HG03196 (cell line): ENCODE results near the gene KIF21B.

Source experiments
- ATAC-seq: cut with Tn5 transposase; IDR thresholded peaks from one replicate; pipeline ENCODE4 v1.9.1; 2021; ENCODE audit not compliant: unreplicated experiment

Gene KIF21B

DNA sequence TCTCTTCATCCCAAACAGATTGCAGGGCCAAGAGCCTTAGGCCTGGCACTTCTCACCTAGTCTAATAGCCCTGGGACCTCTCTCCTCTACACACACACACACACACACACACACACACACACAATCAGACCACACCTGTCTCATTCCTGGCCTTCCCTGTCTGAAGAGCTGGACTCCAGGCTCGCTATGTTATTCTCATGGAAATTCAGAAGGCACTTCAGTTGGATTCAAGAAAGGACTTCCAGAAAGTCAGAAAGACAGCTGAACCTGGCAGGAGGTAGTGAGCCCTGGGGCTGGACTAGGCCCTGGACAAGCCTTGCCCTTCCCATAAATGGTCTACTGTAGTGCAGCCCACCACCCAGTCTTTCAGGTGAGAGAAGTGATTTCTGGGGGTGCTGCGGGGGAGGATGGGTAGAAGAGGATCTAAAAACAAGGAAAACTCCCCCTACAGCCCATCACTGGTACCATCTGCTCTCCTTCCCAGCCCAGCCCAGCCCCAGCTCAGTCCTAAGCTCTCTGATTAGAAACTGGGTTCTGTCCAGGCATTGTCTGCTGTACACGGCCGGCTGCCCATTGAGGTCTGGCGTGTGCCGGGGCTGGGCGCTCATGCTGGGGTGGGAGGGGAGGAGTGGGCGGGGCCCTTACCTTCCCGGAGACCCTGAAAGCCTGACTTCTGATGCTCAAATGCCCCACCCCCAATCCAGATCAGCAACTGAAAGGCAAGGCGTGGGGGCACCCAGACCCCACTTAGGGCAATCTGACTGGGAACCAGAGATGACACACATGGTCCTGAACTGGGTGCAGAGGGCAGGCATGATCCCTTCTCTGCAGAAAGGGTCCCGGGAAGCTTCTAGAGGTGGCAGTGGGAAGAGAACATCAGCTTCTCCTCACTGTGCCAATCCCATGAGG is 2.5 kb downstream of the KIF21B start:
- no peak for ATAC-seq

DNA sequence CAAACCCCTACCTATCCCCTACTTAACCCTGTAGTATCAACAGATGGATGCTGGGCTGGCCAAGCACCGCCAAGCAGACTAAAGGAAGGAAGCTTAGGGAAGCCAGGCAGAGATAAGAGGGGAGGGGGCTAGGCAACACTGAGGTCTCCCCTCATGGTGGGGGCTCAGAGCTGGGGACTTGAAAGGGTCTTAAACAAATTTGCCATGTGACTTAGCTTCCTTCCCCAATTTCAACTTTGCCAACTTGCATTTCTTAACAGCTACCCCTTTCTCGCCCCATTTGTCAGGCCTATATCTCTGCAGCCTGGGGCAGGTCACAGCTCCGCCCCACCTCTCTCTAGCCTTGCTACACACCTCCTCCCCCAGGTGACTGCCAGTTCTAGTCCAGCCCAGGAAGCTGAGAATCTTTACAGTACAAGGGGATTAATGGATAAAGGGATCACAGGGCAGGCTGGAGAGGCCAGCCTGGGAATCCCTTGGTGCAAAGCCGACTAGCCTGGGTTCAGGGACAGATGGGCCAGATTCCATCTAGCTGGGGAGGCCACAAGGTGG is 3.4 kb downstream of the KIF21B start:
- no peak for ATAC-seq

DNA sequence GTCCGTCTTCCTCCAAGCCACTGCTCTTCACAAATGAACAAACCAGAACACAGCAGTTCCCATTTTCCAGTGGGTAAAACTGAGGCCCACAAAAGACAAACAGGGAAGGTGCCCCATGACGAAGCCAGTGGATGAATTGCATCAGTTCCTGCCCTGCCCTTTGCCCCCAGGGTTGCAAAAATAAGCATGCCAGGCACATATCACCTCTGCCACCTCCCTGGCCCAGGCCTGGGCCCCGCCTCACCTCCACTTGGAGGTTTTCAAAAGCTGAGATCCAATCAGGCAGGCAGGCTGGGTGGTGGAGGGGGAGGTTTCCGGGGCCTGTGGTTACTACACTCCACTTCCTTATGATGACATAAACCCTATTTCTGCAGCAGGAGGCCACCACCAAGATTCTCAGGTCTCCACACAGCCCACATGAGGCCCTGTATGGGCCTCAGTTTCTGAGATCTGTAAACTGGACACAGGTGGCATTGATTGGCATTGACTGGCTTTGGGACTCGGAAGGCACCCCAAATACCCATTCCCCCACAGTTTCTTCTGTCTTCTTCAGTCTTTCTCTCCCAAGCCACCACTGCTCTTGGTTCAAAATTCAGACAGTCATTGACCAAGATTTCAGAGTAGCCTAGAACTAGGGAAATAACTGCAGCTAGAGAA is 4.1 kb downstream of the KIF21B start:
- ATAC-seq: peak; percentile 54

DNA sequence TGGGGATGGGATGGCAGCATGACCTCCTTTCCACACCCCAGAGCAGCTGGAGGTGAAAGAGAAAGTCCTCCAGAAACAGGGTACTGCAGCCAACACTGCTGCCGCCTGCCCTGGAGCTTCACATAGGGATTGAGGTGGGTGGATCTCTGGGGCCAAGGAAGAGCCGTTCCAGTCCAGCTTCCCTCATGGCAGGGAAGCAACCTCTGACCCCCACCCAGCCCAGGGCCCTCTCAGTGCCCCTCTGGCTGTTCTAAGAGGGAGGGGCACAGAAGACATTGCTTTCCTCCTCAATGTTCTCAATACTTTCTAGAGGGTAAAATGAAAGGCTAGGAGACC is 5.7 kb downstream of the KIF21B start:
- ATAC-seq: no peak

DNA sequence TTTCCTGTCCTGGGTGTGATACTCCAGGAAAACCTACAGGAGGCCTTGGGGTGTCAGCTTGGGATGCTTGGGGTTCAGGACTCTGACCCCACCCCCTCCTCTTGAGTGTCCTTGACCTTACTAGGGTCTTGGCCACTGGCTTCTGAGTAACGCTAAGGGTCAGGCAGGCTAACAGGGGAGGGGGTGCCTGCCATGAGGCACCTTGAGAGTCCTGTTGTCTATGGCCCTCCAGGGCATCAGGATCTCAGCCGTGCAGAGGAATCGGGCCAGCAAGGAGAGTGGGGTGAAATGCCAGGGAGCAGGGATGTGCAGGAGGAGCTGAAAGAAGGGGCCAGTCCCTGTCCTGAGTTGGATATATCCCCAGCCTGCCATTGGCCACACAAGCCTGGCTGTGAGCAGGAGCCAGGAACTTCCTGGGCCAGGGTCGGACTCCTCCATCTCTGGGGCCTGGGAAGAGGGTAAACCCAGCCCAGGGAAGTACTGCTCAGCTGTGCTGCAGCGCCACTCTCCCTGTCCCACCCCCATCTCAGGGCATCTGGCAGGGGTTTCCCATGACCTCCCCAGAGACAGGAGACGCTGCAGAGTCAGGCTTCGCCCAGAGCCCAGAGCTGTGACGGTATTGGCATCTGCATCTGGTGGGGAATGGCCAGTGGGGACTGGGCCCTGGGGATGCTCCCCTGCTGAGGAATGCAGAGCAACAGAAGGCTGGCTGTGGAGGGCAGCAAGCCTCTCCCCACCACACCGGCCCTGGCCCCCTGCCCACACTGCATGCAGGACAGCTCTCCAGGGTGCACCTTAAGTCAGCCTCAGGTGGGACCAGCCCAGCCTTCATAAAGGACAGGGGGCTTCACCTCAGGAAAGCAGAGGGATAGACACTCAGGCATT is 6.3 kb downstream of the KIF21B start:
- peak; percentile 36 for ATAC-seq

DNA sequence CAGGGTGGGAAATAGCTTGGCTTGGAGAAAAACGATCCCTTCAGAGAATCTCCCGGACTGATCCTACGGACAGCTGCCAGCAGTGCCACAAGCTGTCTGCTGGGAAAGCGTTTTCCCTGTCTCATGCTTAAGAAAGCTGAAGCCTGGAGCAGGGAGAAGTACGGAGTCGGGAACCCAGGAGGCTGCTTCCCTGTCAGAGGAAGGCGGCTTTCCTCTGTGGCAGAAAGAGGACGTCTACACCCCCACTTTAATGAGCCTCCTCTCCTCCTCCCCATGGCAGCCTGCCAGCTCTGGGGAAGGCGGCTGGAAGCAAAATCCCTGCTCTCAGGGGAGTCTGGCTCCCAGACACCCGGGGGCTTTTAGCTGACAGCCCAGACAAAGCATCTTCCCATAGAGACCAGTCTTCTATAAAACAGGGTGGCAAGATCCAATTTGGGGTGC is 7.3 kb downstream of the KIF21B start:
- ATAC-seq: no peak

DNA sequence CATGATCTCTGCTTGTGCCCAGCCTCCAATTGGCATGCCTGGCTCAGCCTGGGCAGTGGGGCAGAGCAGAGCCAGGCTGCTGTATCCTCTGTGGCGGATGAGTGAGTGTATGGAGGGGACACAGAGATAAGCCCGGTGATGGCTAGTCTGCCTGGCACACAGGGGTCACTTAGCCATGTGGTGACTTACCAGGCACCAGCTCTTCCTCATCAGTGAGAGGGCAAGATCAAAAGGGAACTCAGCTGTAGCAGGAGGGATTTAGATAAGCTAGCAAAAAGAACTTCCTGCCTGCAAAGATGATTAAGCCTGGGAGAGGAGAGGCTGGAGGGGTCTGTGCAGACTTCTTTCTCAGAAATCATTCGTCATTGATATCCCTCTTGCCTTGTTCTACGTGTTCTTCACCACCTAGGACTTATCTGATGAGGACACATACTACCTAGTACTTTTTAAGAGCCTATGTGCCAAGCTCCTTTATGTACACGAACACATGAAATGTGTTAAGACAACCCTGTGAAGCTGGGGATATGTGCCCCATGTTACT is 7.9 kb downstream of the KIF21B start:
- no peak for ATAC-seq

DNA sequence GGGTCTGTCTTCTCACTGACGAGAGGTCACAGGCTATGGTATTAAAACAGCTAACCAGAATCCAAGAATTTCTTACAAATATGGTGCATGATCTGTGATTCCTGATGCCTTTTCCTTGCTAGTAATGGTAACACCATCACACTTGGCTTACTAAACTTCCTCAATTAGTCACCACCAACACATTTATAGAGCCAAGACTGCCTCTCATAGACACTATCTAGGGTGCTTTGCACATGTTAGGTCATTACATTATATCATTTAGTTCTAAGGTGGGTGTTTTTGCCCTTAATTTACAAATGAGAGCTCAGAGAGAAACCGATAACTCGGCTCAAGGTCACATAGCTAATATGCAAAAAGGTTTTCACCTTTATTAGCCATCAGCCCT is 8.7 kb downstream of the KIF21B start:
- ATAC-seq: no peak

DNA sequence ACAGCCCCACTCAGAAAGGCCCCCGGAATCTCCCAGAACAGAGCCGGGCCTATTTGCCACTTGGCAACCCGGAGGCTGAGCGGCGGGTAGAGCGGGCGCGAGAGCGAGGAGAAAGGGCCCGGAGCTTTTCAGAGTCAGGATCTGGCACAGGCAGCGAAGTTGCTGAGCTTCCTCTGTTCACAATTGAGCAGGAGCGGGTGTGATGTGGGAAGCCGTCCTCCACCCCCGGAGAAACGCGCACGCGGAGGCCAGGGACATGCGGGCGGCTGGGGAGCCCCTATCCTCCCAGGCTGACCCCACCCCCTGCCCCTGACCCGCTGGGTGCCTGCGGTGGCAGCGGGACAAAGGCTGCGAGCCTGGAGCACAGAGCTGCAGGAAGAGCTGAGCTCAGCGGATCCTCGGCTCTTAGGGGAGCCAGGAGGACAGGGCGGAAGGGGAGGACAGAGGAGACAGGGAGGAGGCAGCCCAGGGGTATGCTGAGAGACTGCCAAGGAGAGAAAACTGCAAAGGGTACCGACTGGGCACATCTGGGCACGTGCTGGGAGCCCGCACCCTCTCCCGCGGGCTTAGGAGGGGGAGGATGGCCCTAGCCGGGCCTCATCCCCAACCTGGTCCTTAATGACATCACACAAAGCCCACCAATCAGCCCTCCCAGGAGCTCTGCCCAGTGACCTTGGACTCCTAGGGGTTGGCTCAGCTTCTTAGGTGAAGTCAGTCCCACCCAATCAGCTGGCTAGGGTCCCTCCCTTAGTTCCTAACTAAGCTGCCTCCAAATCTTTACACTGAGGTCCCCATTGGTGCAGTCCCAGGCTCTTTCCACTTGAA is 9.3 kb downstream of the KIF21B start:
- no peak for ATAC-seq

DNA sequence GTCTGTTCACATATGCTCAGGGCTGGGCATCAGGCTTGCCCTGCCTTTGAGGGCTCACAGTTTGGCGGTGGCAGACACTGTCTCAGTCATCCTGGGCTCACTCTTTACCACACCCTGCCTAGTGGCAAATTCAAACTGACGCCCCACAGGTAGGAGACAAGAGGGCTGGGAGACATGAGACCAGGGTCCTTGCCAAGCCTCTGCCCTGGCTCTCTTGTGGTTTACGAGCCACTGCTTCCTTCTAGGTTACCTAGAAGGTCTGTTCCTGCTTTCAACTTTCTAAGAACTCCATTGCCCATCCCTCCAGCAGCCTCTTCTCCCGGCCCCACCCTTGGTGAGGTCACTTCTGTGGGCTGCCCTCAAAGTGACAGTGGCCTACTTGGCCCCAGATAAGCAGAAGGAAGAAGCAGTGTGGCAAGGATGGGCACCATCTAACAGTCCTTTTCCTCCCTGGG is 10.5 kb downstream of the KIF21B start:
- no peak for ATAC-seq

DNA sequence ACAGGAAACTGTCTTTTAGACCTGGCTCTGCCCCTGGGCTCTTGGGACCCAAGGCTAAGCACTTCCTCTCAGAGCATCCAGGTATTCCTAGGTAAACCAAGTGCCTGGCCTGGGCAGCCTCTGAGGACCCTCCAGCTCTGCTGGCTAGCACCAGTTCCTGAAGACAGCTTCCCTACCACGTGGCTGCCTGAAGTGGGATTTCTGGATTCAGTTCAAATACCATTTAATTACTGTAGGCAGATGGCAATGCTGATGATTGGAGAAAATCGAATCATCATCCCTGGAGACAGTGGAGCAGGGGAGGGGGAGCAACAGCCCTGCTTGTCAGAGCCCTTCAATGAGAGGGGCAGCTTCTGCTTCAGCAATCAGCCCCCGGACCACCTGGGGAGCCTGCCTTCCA is 11.9 kb downstream of the KIF21B start:
- ATAC-seq: no peak

DNA sequence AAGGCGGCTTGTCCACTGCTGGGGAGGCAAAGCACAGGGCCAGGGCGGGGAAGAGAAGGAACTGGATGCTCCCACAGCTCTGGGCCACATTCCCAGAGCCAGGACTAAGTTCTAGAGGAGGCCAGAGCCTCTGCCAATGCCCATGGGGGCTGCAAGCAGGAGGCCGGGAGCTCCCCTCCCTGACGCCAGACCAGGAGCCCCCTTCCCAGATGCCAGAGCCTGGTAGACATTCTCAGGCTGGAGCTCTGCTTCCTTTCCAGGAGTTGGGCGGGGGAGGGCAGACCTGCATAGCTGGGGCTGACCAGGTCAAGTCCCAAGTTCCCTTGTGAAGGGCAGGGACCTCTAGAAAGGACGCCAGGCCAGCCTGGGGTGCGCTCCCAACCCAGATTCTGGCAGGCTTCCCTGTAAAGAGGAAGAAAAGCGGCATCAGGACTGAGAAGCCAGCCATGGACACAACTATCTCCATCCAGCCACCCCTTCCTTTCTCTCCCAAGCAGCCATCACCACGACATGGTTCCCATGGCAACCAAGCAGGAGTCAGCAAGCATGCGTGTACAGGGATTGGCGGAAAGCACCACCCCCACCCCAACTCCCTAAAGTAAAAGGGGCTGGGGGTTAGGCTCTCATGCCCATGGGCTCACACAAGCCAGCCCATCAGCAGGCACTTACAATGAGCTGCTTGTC is 13.4 kb downstream of the KIF21B start:
- ATAC-seq: no peak

DNA sequence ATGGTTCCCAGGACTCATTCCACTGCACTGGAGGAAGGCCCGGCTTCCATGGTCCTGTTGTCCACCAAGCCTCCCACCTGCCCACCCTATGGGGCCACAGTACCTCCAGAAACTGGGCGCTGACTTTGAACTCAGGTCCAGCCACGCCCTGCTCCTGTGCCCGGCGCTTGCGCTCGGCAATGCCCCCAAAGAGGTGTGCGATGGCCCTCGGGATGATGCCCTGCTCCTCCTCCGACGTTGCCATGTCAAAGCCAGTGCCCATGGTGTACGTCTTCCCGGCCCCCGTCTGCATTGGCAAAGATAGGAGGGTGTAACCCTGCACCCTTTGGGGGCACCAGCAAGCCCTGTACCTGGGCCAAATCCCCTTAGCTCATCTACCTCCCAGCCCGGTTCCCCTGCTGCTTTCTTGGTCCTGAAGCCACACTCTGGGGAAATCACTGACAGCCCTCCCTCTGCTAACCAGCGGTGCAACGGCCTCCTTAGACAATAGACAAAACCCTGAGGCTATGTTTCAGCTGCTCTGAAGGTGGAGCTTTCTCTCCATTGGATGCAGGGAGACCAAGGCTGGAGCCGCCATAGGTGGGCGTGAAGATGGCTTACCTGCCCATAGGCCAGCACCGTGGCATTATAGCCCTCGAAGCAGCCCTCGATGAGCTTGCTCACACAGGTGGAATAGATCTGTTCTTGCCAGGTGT is 14.7 kb downstream of the KIF21B start:
- ATAC-seq: no peak

DNA sequence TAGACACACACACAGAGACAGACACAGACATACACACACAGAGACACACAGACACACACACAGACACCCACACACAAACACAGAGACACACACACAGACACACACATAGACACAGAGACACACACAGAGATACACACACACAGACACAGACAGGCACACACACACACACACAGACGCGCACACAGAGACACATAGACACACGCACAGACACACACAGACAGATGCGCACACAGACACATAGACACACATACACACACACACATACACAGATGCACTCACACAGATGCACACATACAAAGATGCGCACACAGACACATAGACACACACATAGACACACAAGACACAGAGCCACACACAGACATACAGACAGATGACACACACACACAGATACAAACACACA is 16.0 kb downstream of the KIF21B start:
- no peak for ATAC-seq

DNA sequence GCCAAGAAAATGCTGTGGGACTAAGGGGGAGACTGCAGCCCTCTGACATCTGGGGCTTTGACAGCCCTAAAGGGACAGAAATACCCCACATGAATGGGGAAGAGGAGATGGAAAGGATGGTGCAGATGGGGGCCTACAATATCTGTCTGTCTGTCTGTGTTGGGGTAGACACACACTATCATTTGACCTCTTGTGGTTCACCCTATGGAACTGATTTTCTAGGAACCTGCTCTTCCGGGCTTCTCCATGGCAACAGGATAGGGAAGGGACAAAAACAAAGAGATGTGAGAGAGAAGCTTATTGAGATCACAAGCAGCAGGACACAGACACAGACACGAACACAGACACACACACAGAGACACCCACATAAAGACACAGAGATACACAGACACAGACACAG is 17.1 kb downstream of the KIF21B start:
- ATAC-seq: no peak

DNA sequence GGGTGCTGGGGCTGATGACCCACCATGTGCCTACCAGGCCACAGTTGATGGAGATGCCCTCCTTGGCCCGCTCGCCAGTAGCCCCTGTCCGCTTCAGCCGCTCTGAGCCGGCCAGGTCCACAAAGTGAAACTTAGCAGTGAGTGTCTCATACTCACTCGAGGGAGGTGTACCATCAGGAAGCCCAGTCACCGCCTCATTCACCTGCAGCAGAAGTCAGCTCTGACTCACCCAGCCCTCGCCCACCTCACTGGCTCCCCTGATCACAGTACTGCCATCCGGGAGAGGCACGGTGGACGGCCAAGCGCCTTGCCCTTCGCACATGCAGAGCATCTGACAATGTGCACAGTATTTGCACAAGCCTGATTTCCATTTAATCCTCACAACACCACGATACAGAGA is 18.8 kb downstream of the KIF21B start:
- ATAC-seq: no peak

DNA sequence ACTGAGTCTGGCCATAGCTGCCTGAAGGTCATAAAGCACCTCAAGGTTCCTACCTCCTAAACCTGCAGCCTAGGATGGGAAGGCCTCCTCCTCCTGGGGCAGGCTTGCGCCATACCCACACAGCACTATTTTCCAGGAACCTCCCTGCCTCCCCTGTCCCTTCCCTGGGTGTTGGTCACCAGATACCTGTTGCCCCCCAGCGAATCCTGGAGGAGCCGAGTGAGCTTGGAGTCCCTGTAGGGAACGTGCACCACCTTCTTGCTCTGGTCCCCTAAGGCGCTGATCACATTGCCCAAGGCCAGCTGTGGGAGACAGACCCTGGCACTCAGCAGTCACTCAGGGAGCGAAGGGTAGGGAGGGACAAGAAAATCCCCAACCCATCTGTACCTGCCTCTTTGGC is 19.4 kb downstream of the KIF21B start:
- ATAC-seq: no peak

DNA sequence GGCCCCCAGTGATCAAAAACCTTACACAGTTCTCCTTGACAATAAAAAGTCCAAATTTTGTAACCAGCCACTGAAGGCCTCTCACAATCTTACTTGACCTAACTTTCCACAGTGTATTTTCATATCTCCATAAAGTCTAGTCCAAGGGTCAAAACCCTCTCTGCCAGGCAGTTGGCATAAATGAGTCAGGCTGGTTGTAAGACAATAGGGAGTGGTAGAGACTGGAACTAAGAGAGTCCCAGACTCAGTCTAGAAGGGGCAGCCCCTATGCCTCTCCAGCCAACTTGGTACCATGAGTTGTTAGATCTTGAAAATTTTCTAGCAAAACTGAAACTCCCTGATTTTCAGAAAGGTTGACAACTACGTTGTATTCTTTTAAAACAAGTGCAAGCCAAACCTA is 21.0 kb downstream of the KIF21B start:
- no peak for ATAC-seq

DNA sequence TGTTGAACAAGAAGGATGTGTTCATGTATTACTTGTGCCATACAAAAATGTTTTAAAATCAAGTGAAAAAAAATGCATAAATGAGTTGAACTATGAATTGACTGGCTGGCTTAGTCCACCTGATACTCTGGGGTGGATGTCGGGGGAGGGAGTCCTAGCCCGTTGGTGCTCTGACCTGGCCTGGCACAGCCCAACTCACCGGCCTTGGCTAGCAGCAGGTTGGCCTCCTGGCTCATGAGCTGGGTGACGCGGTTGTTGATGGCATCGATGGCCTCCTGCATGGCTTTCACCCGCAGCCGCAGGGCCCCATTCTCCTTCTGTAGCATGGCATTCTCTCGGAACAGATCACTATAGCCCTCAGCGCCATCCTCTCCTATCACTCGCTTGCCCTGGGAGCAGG is 21.6 kb downstream of the KIF21B start:
- no peak for ATAC-seq
